ENCODE data around the gene CDH26.
"Not testable (repeated sequence)": the region's sequence is repeated elsewhere in the genome, so short reads cannot be mapped to it uniquely, and the experiment has no call there.

Gene CDH26

DNA sequence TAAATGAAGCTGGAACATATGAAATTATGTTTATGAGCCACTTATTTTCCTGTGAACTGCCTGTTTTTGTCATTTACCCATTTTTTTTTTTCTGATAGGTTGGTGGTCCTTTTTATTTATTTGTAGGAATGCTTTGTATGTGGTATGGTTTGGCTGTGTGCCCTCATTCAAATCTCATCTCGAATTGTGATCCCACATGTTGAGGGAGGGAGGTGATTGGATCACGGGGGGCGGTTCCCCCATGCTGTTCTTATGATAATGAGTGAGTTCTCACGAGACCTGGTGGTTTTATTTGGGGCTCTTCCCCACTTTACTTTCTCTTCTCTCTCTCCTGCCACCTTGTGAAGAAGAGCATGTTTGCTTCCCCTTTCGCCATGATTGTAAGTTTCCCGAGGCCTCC is 77.3 kb downstream of the CDH26 start:
- FAIRE-seq (no peak), DNase-seq (ENCODE audit: insufficient read length, low spot score) (no peak)
- TF ChIP-seq SPI1 (IDR thresholded peaks at IDR 0.05; ENCODE audit: low read depth, low read length) (no peak), PAX5 (IDR thresholded peaks at IDR 0.05; ENCODE audit: insufficient read depth, low read length, severe bottlenecking) (no peak), POLR2AphosphoS5 (IDR thresholded peaks at IDR 0.05; ENCODE audit: low read depth, low read length) (no peak), POU2F2 (IDR thresholded peaks at IDR 0.05; ENCODE audit: low read depth, low read length) (no peak), POLR2A (IDR thresholded peaks at IDR 0.05; ENCODE audit: low read depth, low read length) (no peak), TAF1 (IDR thresholded peaks at IDR 0.05; ENCODE audit: low read depth, low read length) (no peak)

- TF ChIP-seq SPI1 (IDR thresholded peaks at IDR 0.05; ENCODE audit: low read depth, low read length) (no peak), PAX5 (IDR thresholded peaks at IDR 0.05; ENCODE audit: insufficient read depth, low read length, severe bottlenecking) (no peak), POLR2AphosphoS5 (IDR thresholded peaks at IDR 0.05; ENCODE audit: low read depth, low read length) (no peak), POU2F2 (IDR thresholded peaks at IDR 0.05; ENCODE audit: low read depth, low read length) (no peak), POLR2A (IDR thresholded peaks at IDR 0.05; ENCODE audit: low read depth, low read length) (no peak), TAF1 (IDR thresholded peaks at IDR 0.05; ENCODE audit: low read depth, low read length) (no peak)
- no peak for FAIRE-seq
- no peak for DNase-seq (ENCODE audit: insufficient read length, low spot score)
Observed at GRCh38 chr20:60036346-60036745, 78.1 kb downstream of the CDH26 start.

- no peak for DNase-seq (ENCODE audit: insufficient read length, low spot score)
- FAIRE-seq = no peak
Observed at GRCh38 chr20:60036746-60037499, 78.7 kb downstream of the CDH26 start.

GRCh38 chr20:60038400-60039008 is 80.3 kb downstream of the CDH26 start:
- FAIRE-seq (no peak), DNase-seq (ENCODE audit: insufficient read length, low spot score) (no peak)
- TF ChIP-seq SPI1 (IDR thresholded peaks at IDR 0.05; ENCODE audit: low read depth, low read length) = no peak
- TF ChIP-seq POU2F2 (IDR thresholded peaks at IDR 0.05; ENCODE audit: low read depth, low read length) = no peak
- TF ChIP-seq POLR2AphosphoS5 (IDR thresholded peaks at IDR 0.05; ENCODE audit: low read depth, low read length) = no peak
- TF ChIP-seq PAX5 (IDR thresholded peaks at IDR 0.05; ENCODE audit: insufficient read depth, low read length, severe bottlenecking) = no peak
- no peak for TF ChIP-seq TAF1 (IDR thresholded peaks at IDR 0.05; ENCODE audit: low read depth, low read length)
- no peak for TF ChIP-seq POLR2A (IDR thresholded peaks at IDR 0.05; ENCODE audit: low read depth, low read length)

More at GRCh38 chr20:60036746-60037499, 78.7 kb downstream of the CDH26 start:
- TF ChIP-seq SPI1 (IDR thresholded peaks at IDR 0.05; ENCODE audit: low read depth, low read length) (no peak), PAX5 (IDR thresholded peaks at IDR 0.05; ENCODE audit: insufficient read depth, low read length, severe bottlenecking) (no peak), POU2F2 (IDR thresholded peaks at IDR 0.05; ENCODE audit: low read depth, low read length) (no peak), TAF1 (IDR thresholded peaks at IDR 0.05; ENCODE audit: low read depth, low read length) (no peak), POLR2A (IDR thresholded peaks at IDR 0.05; ENCODE audit: low read depth, low read length) (no peak), POLR2AphosphoS5 (IDR thresholded peaks at IDR 0.05; ENCODE audit: low read depth, low read length) (no peak)

GRCh38 chr20:60039526-60039925 is 81.3 kb downstream of the CDH26 start:
- DNase-seq (ENCODE audit: insufficient read length, low spot score) = no peak
- TF ChIP-seq PAX5 (IDR thresholded peaks at IDR 0.05; ENCODE audit: insufficient read depth, low read length, severe bottlenecking) (no peak), SPI1 (IDR thresholded peaks at IDR 0.05; ENCODE audit: low read depth, low read length) (no peak), POU2F2 (IDR thresholded peaks at IDR 0.05; ENCODE audit: low read depth, low read length) (no peak), TAF1 (IDR thresholded peaks at IDR 0.05; ENCODE audit: low read depth, low read length) (no peak), POLR2AphosphoS5 (IDR thresholded peaks at IDR 0.05; ENCODE audit: low read depth, low read length) (no peak), POLR2A (IDR thresholded peaks at IDR 0.05; ENCODE audit: low read depth, low read length) (no peak)
- no peak for FAIRE-seq

GRCh38 chr20:60040471-60041162 is 82.4 kb downstream of the CDH26 start:
- DNase-seq (ENCODE audit: insufficient read length, low spot score) (no peak), FAIRE-seq (no peak)
- TF ChIP-seq PAX5 (IDR thresholded peaks at IDR 0.05; ENCODE audit: insufficient read depth, low read length, severe bottlenecking) = no peak

DNA sequence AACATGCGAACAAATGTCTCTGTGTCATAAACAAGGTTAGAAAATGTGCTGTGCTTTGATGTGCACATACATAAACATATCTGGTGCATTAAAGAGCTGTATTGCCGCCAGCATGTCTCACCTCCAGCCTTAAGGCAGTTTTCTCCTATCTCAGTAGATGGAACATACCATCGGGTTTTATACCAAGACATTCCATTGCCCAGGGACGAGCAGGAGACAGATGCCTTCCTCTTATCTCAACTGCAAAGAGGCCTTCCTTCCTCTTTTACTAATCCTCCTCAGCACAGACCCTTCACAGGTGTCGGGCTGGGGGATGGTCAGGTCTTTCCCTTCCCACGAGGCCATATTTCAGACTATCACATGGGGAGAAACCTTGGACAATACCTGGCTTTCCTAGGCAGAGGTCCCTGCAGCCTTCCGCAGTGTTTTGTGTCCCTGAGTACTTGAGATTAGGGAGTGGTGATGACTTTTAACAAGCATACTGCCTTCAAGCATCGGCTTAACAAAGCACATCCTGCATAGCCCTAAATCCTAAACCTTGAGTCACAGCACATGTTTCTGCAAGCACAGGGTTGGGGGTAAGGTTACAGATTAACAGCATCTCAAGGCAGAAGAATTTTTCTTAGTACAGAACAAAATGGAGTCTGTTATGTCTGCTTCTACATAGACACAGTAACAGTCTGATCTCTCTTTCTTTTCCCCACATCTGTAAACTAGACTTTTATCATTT is 83.4 kb downstream of the CDH26 start:
- not testable (repeated sequence) for DNase-seq (ENCODE audit: insufficient read length, low spot score); FAIRE-seq

DNA sequence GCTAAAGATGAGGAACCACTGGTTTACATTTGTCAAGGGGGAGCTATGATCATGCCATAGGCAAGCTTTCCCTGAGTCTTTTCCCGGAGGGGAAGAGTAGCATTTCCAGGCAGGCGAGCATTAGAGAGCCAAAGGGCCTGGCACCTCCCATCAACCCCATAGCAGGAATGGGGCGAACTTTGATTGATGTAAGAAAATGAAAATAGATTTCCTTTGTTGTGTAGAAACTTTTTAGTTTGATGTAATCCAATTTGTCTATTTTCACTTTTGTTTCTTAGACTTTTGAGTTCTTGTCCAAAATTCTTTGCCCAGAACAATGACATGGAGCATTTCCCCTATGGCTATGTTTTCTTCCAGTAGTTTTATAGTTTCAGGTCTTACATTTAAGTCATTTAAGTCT is 85.2 kb downstream of the CDH26 start:
- FAIRE-seq = no peak
- no peak for DNase-seq (ENCODE audit: insufficient read length, low spot score)

DNA sequence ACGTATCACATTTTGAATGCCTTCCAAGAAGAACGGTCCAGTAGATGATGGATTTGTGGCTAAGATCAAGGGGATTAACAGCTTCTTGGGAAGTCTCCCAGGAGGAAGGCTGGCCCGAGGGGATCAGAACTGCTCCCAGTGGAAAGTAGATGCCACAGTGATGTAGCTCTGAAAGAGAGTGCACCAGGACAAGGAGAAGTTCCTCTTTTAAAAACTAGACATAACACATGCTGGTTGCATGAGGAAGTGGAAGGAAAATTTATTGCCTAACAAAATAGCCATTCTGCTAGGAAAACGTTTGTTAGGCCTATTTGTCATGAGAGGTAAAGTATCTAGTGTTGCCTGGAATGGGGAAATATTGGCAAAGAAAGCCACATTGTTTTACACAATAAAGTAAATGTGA is 87.8 kb downstream of the CDH26 start:
- FAIRE-seq (no peak), DNase-seq (ENCODE audit: insufficient read length, low spot score) (no peak)
- TF ChIP-seq SPI1 (IDR thresholded peaks at IDR 0.05; ENCODE audit: low read depth, low read length) = 0 out of 2 replicates have a peak, but pooled peaks have one; percentile 4
- no peak for TF ChIP-seq TAF1 (IDR thresholded peaks at IDR 0.05; ENCODE audit: low read depth, low read length)

More for the DNA sequence above, 85.2 kb downstream of the CDH26 start:
- TF ChIP-seq SPI1 (IDR thresholded peaks at IDR 0.05; ENCODE audit: low read depth, low read length) = no peak
- no peak for TF ChIP-seq POLR2AphosphoS5 (IDR thresholded peaks at IDR 0.05; ENCODE audit: low read depth, low read length)
- TF ChIP-seq PAX5 (IDR thresholded peaks at IDR 0.05; ENCODE audit: insufficient read depth, low read length, severe bottlenecking) = no peak
- no peak for TF ChIP-seq TAF1 (IDR thresholded peaks at IDR 0.05; ENCODE audit: low read depth, low read length)
- no peak for TF ChIP-seq POLR2A (IDR thresholded peaks at IDR 0.05; ENCODE audit: low read depth, low read length)
- TF ChIP-seq POU2F2 (IDR thresholded peaks at IDR 0.05; ENCODE audit: low read depth, low read length) = no peak

All from GM12891 (cell line).